Esophagus muscularis mucosa (tissue), 4 donors: Measurements from ENCODE around the gene CCDC159.

Experiments
- EP300 ChIP-seq: sonication (generic); formaldehyde crosslinking; IDR thresholded peaks from one replicate; pipeline ENCODE4 v1.6.1; 2017; ENCODE audit warnings: antibody characterized with exemption
- POLR2A ChIP-seq: fragments of 450-650 bp; IDR thresholded peaks from one replicate; pipeline ENCODE4 v1.6.1; 2017; ENCODE audit warnings: antibody characterized with exemption, moderate library complexity, mild to moderate bottlenecking, low read depth
- POLR2AphosphoS5 ChIP-seq, 2 donors: sonication (generic); formaldehyde crosslinking; IDR thresholded peaks; one replicate each; pipeline ENCODE4 v1.6.1; 2017; ENCODE audit warnings: antibody characterized with exemption in 2 of 2
- TF ChIP-seq, protein P1 (sequence below), 3 experiments: fragments of 200-600 bp in 2 of 3; fragments of 450-650 bp in 1 of 3; sonication (generic) in 2 of 3; IDR thresholded peaks; one replicate each; pipeline ENCODE4 v1.5.1; 2017 to 2019; ENCODE audit warnings: antibody characterized with exemption in 3 of 3, mild to moderate bottlenecking in 2 of 3, moderate library complexity in 1 of 3

DNA sequence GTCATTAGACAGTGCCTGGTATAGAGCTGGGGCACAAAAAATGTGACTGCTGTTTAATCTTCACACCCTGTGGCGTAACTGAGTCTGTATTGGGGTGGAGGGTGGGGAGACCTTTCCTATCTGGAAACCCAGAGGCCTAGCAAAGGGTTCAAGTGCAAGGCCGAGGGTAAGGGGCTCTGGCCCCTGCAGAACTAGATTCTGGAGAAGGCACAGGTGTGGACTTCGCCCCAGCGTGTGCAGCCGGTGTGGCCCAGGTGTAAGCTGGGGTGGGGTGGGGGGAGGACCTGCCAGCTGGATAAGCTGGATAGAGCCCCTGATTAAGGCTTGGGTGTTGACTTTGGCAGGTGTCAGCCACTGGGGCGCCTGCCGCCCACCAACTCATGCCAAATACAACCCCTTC is 8.2 kb upstream of the CCDC159 start:
- TF ChIP-seq, protein P1, sequence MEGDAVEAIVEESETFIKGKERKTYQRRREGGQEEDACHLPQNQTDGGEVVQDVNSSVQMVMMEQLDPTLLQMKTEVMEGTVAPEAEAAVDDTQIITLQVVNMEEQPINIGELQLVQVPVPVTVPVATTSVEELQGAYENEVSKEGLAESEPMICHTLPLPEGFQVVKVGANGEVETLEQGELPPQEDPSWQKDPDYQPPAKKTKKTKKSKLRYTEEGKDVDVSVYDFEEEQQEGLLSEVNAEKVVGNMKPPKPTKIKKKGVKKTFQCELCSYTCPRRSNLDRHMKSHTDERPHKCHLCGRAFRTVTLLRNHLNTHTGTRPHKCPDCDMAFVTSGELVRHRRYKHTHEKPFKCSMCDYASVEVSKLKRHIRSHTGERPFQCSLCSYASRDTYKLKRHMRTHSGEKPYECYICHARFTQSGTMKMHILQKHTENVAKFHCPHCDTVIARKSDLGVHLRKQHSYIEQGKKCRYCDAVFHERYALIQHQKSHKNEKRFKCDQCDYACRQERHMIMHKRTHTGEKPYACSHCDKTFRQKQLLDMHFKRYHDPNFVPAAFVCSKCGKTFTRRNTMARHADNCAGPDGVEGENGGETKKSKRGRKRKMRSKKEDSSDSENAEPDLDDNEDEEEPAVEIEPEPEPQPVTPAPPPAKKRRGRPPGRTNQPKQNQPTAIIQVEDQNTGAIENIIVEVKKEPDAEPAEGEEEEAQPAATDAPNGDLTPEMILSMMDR (IDR thresholded peaks at IDR 0.05), result no peak
- TF ChIP-seq POLR2A, result no peak
- TF ChIP-seq POLR2AphosphoS5 (IDR thresholded peaks at IDR 0.05), result no peak
- no peak for TF ChIP-seq EP300
